Erythroblast (primary cell): Measurements from ENCODE around the gene WDR48.

Source experiments
- DNase-seq, 2 experiments: peaks; one replicate each; lab custom pipeline; 2025; lab: John Stamatoyannopoulos, UW
- GATA1 ChIP-seq: IDR thresholded peaks from 2 replicates; pipeline ENCODE4 v1.6.1; 2011; ENCODE audit warnings: low read depth, mild to moderate bottlenecking, control low read depth, low read length, moderate library complexity
- POLR2A ChIP-seq: IDR thresholded peaks from 2 replicates; pipeline ENCODE4 v1.6.1; 2011; ENCODE audit warnings: mild to moderate bottlenecking, low read length

The WDR48 gene

GRCh38 chr3:39140341-39140971, 88.6 kb downstream of the WDR48 start:
- TF ChIP-seq POLR2A = no peak
- TF ChIP-seq GATA1 = no peak
- no peak for DNase-seq

GRCh38 chr3:39141171-39141995, 89.6 kb downstream of the WDR48 start:
- TF ChIP-seq GATA1 (no peak), POLR2A (no peak)
- peak; percentile 50 to 67 for DNase-seq

GRCh38 chr3:39142067-39142466, 90.3 kb downstream of the WDR48 start:
- no peak for DNase-seq
- TF ChIP-seq GATA1 = no peak
- no peak for TF ChIP-seq POLR2A

GRCh38 chr3:39143051-39143885, 91.5 kb downstream of the WDR48 start:
- DNase-seq = no peak
- TF ChIP-seq GATA1 = no peak
- no peak for TF ChIP-seq POLR2A

GRCh38 chr3:39144095-39144747, 92.4 kb downstream of the WDR48 start:
- DNase-seq = no peak
- TF ChIP-seq GATA1 (no peak), POLR2A (no peak)

GRCh38 chr3:39144748-39145380, 93.0 kb downstream of the WDR48 start:
- no peak for TF ChIP-seq GATA1
- no peak for TF ChIP-seq POLR2A
- no peak for DNase-seq

- no peak for DNase-seq
- TF ChIP-seq GATA1 (no peak), POLR2A (no peak)
Observed at GRCh38 chr3:39146083-39146501, 94.3 kb downstream of the WDR48 start.
